D721Med (cell line): Measurements from ENCODE around the gene ZBTB7B.

Source experiments
- DNase-seq: peaks from one replicate; pipeline ENCODE4 v3.0.0; 2011; ENCODE audit warnings: low spot score; ENCODE audit not compliant: insufficient read length
- FAIRE-seq: peaks from 2 replicates; lab custom pipeline; 2011; peaks lifted over from hg19 to GRCh38; lab: Jason Lieb, UNC
- CTCF ChIP-seq: IDR thresholded peaks from 2 replicates; pipeline ENCODE4 v1.5.1; 2012; ENCODE audit warnings: mild to moderate bottlenecking, control low read depth; ENCODE audit not compliant: insufficient read depth; ENCODE audit errors: missing control alignments

The ZBTB7B gene

DNA sequence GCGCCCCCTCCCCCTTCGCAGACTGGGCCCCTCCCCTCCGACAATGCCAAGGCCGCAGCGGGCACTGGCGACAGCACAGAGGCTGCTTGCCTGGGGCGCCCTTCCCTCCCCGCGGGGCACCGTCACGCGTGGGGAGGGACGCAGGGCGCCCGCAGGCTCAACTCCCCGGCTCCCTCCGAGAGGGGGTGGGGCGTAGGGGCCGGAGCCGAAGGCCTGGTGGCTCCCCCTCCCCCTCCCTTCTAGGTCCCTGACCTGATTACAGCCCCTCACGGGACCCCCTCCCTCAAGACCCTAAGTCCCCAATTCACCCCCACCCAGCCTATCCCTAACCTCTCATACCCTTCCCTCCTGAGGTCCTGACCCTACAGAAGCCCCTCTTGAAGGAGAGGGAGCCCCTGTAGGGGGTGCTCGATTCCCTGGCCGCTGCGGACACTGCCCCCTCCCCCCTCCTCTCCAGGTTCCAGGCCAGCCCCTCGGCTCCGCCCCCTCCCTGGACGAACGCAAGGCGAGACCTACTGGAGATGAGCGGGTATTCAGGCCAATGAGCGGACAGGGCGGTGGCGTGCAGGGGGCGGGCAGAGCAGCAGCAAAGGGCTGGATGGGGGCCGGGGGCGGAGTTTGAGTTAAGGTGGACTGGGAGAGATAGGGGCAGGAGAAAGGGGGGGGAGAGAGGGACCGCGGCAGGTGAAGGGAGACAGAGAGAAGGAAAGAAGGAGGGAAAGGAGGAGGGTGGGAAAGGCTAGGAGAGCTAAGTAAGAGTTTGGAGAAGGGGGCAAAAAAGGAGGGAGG, 733 bp upstream of the ZBTB7B start:
- no peak for FAIRE-seq
- peak; percentile 96 for DNase-seq
- TF ChIP-seq CTCF, result peak; percentile 39

- no peak for DNase-seq
- no peak for TF ChIP-seq CTCF
- FAIRE-seq, result no peak
These were observed 694 bp downstream of the ZBTB7B start for GRCh38 chr1:155003227-155003765.

DNA sequence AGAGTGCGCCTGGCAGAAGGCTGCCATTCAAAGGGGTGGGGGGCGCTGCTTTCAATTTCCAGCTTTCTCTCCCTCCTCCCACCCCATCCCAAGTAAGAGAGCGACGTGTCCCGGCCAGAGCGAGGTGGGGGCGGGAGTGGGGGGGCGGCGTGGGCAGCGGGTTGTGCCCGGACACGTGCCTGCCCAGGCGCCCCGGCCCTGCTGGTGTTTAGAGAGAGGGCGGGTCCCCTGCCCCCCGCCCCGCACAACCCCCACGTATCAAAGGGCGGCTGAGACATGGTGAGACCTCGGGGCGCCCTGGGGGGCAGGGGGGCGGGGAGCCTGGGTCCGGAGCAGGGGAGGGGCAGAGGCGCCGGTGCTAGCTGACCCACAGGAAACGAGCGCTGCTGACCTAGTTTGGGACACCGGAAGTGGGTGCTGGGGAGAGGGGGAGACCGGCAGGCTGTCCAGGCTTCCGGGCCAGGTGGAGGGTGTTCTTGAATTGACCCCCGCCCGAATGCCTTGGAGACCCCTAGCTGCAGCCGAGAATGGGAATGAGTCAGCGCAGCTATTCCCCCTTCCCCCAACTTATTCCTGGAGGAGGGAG, 1.3 kb downstream of the ZBTB7B start:
- FAIRE-seq, result no peak
- TF ChIP-seq CTCF, result no peak
- DNase-seq, result no peak

- DNase-seq, result no peak
- no peak for FAIRE-seq
- no peak for TF ChIP-seq CTCF
These were observed 1.9 kb downstream of the ZBTB7B start for GRCh38 chr1:155004352-155005075.

GRCh38 chr1:155005076-155006011, 2.7 kb downstream of the ZBTB7B start:
- FAIRE-seq (no peak), DNase-seq (no peak)

More at GRCh38 chr1:155005076-155006011, 2.7 kb downstream of the ZBTB7B start:
- no peak for TF ChIP-seq CTCF
